H9 (cell line): Measurements from ENCODE around the gene SPTBN5. TPM values are rescaled to one million over a fixed set of nuclear protein-coding genes. Genes with fewer than 3 reads are reported as not detected.

ENCODE experiments used
- DNase-seq: peaks from one replicate; pipeline ENCODE4 v3.0.0-alpha.2; 2017
- H2AFZ ChIP-seq: one replicate; pipeline ENCODE4 v1.6.1; 2013; ENCODE audit warnings: mild to moderate bottlenecking, low read length, control low read depth, moderate library complexity
- H2AK5ac ChIP-seq: 2 replicates; pipeline ENCODE4 v1.6.1; 2013; ENCODE audit warnings: low read length, control low read depth, mixed read lengths; ENCODE audit not compliant: insufficient read length
- H2BK120ac ChIP-seq: one replicate; pipeline ENCODE4 v1.6.1; 2013; ENCODE audit warnings: low read depth, mild to moderate bottlenecking, low read length, control low read depth, inconsistent platforms; ENCODE audit not compliant: poor library complexity, severe bottlenecking
- H2BK12ac ChIP-seq: 2 replicates; pipeline ENCODE4 v1.6.1; 2013; ENCODE audit warnings: low read length, control low read depth, mixed read lengths, low read depth; ENCODE audit not compliant: insufficient read length
- H2BK15ac ChIP-seq: 2 replicates; pipeline ENCODE4 v1.6.1; 2013; ENCODE audit warnings: low read depth, low read length, control low read depth
- H2BK20ac ChIP-seq: one replicate; pipeline ENCODE4 v1.6.1; 2013; ENCODE audit warnings: low read depth, mild to moderate bottlenecking, low read length, control low read depth, inconsistent platforms; ENCODE audit not compliant: poor library complexity, severe bottlenecking
- H2BK5ac ChIP-seq: 2 replicates; pipeline ENCODE4 v1.6.1; 2013; ENCODE audit warnings: low read length, control low read depth, mixed read lengths; ENCODE audit not compliant: insufficient read length
- H3K14ac ChIP-seq: 2 replicates; pipeline ENCODE4 v1.6.1; 2013; ENCODE audit warnings: low read length, control low read depth; ENCODE audit not compliant: insufficient read depth
- H3K18ac ChIP-seq: 2 replicates; pipeline ENCODE4 v1.6.1; 2013; ENCODE audit warnings: low read depth, mild to moderate bottlenecking, mixed read lengths, low read length, control low read depth; ENCODE audit not compliant: insufficient read length
- H3K23ac ChIP-seq: 2 replicates; pipeline ENCODE4 v1.6.1; 2013; ENCODE audit warnings: low read length, control low read depth, mixed read lengths, low read depth; ENCODE audit not compliant: insufficient read length
- H3K23me2 ChIP-seq: 2 replicates; pipeline ENCODE4 v1.6.1; 2013; ENCODE audit warnings: low read depth, mild to moderate bottlenecking, mixed read lengths, low read length, control low read depth; ENCODE audit not compliant: insufficient read length, poor library complexity, severe bottlenecking
- H3K27ac ChIP-seq: 2 replicates; pipeline ENCODE4 v1.5.1; 2013; ENCODE audit warnings: low read length, control low read depth, mixed read lengths, low read depth; ENCODE audit not compliant: insufficient read length
- H3K27me3 ChIP-seq: 2 replicates; pipeline ENCODE4 v1.6.1; 2013; ENCODE audit warnings: low read length, control low read depth, inconsistent platforms; ENCODE audit not compliant: insufficient read depth
- H3K4ac ChIP-seq: 2 replicates; pipeline ENCODE4 v1.6.1; 2013; ENCODE audit warnings: low read depth, mild to moderate bottlenecking, control low read depth, inconsistent platforms, low read length, moderate library complexity
- H3K4me1 ChIP-seq: 2 replicates; pipeline ENCODE4 v1.6.1; 2013; ENCODE audit warnings: low read length, control low read depth, inconsistent platforms; ENCODE audit not compliant: insufficient read depth
- H3K4me2 ChIP-seq: 2 replicates; pipeline ENCODE4 v1.6.1; 2013; ENCODE audit warnings: low read length, control low read depth, mixed read lengths; ENCODE audit not compliant: insufficient read length, insufficient read depth
- H3K56ac ChIP-seq: 2 replicates; pipeline ENCODE4 v1.6.1; 2013; ENCODE audit warnings: low read depth, mild to moderate bottlenecking, mixed read lengths, low read length, control low read depth; ENCODE audit not compliant: insufficient read length
- H3K79me1 ChIP-seq: 2 replicates; pipeline ENCODE4 v1.6.1; 2013; ENCODE audit warnings: low read depth, mild to moderate bottlenecking, moderate library complexity, low read length, control low read depth, inconsistent platforms; ENCODE audit not compliant: insufficient read depth, poor library complexity, severe bottlenecking
- H3K79me2 ChIP-seq: 2 replicates; pipeline ENCODE4 v1.6.1; 2013; ENCODE audit warnings: low read length, control low read depth, inconsistent platforms; ENCODE audit not compliant: insufficient read depth
- H3K9ac ChIP-seq: 2 replicates; pipeline ENCODE4 v1.6.1; 2013; ENCODE audit warnings: low read length, control low read depth, mixed read lengths; ENCODE audit not compliant: insufficient read length; ENCODE audit errors: extremely low read depth
- H3K9me3 ChIP-seq: one replicate; pipeline ENCODE4 v1.6.1; 2013; ENCODE audit warnings: low read depth, low read length, inconsistent platforms; ENCODE audit not compliant: control insufficient read depth
- H3T11ph ChIP-seq: one replicate; pipeline ENCODE4 v1.6.1; 2013; ENCODE audit warnings: mild to moderate bottlenecking, low read length, control low read depth, inconsistent platforms
- H4K20me1 ChIP-seq: one replicate; pipeline ENCODE4 v1.6.1; 2013; ENCODE audit not compliant: control insufficient read depth, insufficient read length, insufficient read depth
- H4K5ac ChIP-seq: 2 replicates; pipeline ENCODE4 v1.6.1; 2013; ENCODE audit warnings: low read depth, mild to moderate bottlenecking, mixed read lengths, low read length, control low read depth; ENCODE audit not compliant: insufficient read length
- H4K8ac ChIP-seq: replicated peaks from 2 replicates; pipeline ENCODE4 v1.6.1; 2013; ENCODE audit warnings: low read length, control low read depth, mixed read lengths, low read depth; ENCODE audit not compliant: insufficient read length
- H4K91ac ChIP-seq: 2 replicates; pipeline ENCODE4 v1.6.1; 2013; ENCODE audit warnings: low read depth, mild to moderate bottlenecking, moderate library complexity, mixed read lengths, low read length, control low read depth; ENCODE audit not compliant: insufficient read length
- H3K27ac Mint-ChIP-seq, 3 experiments: 2 replicates in 2 of 3; 3 replicates in 1 of 3; pipeline ENCODE4 v1.8.0; 2020 to 2021; ENCODE audit warnings: mixed read lengths in 3 of 3, mild to moderate bottlenecking in 1 of 3, moderate library complexity in 1 of 3
- H3K27me3 Mint-ChIP-seq: 2 replicates; pipeline ENCODE4 v1.8.0; 2021; ENCODE audit warnings: low read depth, mild to moderate bottlenecking, moderate library complexity, mixed read lengths
- H3K36me3 Mint-ChIP-seq, 3 experiments: 2 replicates in 2 of 3; 3 replicates in 1 of 3; pipeline ENCODE4 v1.8.0; 2020 to 2021; ENCODE audit warnings: low read depth in 3 of 3, mixed read lengths in 3 of 3; ENCODE audit not compliant: insufficient read depth in 1 of 3
- H3K4me1 Mint-ChIP-seq, 2 experiments: 2 replicates each; pipeline ENCODE4 v1.8.0; 2020; ENCODE audit warnings: mixed read lengths in 2 of 2
- H3K4me3 Mint-ChIP-seq, 2 experiments: 2 replicates in 1 of 2; 3 replicates in 1 of 2; pipeline ENCODE4 v1.8.0; 2020 to 2021; ENCODE audit warnings: mild to moderate bottlenecking in 2 of 2, mixed read lengths in 2 of 2, moderate library complexity in 1 of 2
- H3K9me3 Mint-ChIP-seq, 2 experiments: 2 replicates in 1 of 2; 3 replicates in 1 of 2; pipeline ENCODE4 v1.8.0; 2020; ENCODE audit warnings: mild to moderate bottlenecking in 2 of 2, mixed read lengths in 2 of 2, moderate library complexity in 1 of 2
- CTCF ChIP-seq: fragments of 200-600 bp; sonication (generic); conservative IDR thresholded peaks from 3 replicates; pipeline ENCODE4 v1.8.0; 2021; ENCODE audit warnings: antibody characterized with exemption, mild to moderate bottlenecking
- WGBS: extraction: QIAGEN DNeasy Blood & Tissue Kit; methylation state at CpG from one replicate; pipeline ENCODE4 v1.1.7; 2013; ENCODE audit warnings: missing lambda C conversion rate, low lambda C conversion rate, mixed read lengths; ENCODE audit not compliant: insufficient read length; ENCODE audit errors: extremely low coverage; 5-methylcytosine and 5-hydroxymethylcytosine counted together
- total RNA-seq: library from RNA; stranded (reverse); gene quantifications from 2 replicates; pipeline ENCODE4 v1.2.1, GENCODE V29; 2021

Gene SPTBN5
- total RNA-seq, 1 experiment from 2014 or later = 0.90 TPM

- Histone ChIP-seq H3K23ac (no peak overlapping the region), H3T11ph (no peak overlapping the region), H3K23me2 (no peaks in the 10 kb centered on the region), H3K79me1 (no peaks in the 10 kb centered on the region), H3K27me3 (no peaks in the 10 kb centered on the region), H3K4me1 (no peaks in the 10 kb centered on the region), H3K56ac (no peak overlapping the region), H2BK120ac (no peak overlapping the region), H2BK20ac (no peak overlapping the region), H3K9ac (no peak overlapping the region), H3K27ac (no peak overlapping the region), H4K20me1 (no peaks in the 10 kb centered on the region), H4K8ac (no peak overlapping the region), H3K79me2 (no peaks in the 10 kb centered on the region), H3K9me3 (no peaks in the 10 kb centered on the region), H2AK5ac (no peak overlapping the region), H2BK15ac (no peak overlapping the region), H4K91ac (no peak overlapping the region), H3K4me2 (no peak overlapping the region), H3K18ac (no peak overlapping the region), H3K4ac (no peak overlapping the region), H2AFZ (no peak overlapping the region), H2BK12ac (no peak overlapping the region), H3K14ac (no peak overlapping the region), H4K5ac (no peak overlapping the region), H2BK5ac (no peak overlapping the region)
- H3K27ac Mint-ChIP-seq = peak overlapping the region in 2 of 3 experiments; percentile 89 to 92; a peak in 3 of 7 replicates
- H3K36me3 Mint-ChIP-seq = peaks cover 3 to 17% (median 5%) of the 10 kb centered on the region in 3 experiments; a peak in 5 of 7 replicates
- no peak for TF ChIP-seq CTCF
- no peaks in the 10 kb centered on the region for H3K4me1 Mint-ChIP-seq
- DNase-seq = no peak
- H3K27me3 Mint-ChIP-seq = no peaks in the 10 kb centered on the region
- H3K4me3 Mint-ChIP-seq = no peak overlapping the region
- H3K9me3 Mint-ChIP-seq = no peaks in the 10 kb centered on the region
- no CpG with 5 or more reads among the region's 9 CpGs for WGBS
These were observed 74.3 kb downstream of the SPTBN5 start for GRCh38 chr15:41819455-41820050.
